ENCODE measurements around the gene MFAP4. TPM values are rescaled to one million over a fixed set of nuclear protein-coding genes. Genes with fewer than 3 reads are reported as not detected.

Gene MFAP4
- total RNA-seq, 1 donor, result 89.6 TPM

DNA sequence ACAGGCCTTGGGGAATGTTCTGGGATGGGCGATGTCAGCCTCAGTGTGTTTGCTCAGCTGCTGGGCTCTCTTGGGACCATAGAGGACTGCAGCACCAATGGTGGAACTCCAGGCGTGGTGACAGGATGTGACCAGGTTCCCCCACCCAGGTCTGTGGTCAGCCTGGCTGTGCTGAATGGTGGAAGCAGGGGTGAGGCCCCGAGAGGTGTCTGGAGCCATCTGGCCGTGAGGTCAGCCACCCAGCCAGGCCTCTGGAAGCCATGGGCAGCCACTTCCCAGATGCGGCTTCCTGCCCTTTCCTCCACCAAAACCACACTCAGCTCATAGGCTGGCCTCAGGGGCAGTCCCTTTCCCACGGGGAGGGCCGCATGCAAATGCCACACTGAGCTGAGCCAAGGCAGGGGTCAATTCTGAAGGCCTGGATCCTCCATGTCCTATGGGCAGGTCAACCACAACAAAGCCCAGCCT lies 16.5 kb downstream of the MFAP4 start:
- no peak for DNase-seq (ENCODE audit: low read depth)
- no peak overlapping the region for H3K4me3 ChIP-seq (ENCODE audit: low read depth, low read length)
- no peak for TF ChIP-seq CTCF (IDR thresholded peaks at IDR 0.05; ENCODE audit: insufficient read depth, low read length)

GRCh38 chr17:19369846-19370492 lies 17.0 kb downstream of the MFAP4 start:
- TF ChIP-seq CTCF (IDR thresholded peaks at IDR 0.05; ENCODE audit: insufficient read depth, low read length), result no peak
- no peak overlapping the region for H3K4me3 ChIP-seq (ENCODE audit: low read depth, low read length)
- DNase-seq (ENCODE audit: low read depth), result no peak

- no peak for DNase-seq (ENCODE audit: low read depth)
- H3K4me3 ChIP-seq (ENCODE audit: low read depth, low read length), result no peak overlapping the region
- no peak for TF ChIP-seq CTCF (IDR thresholded peaks at IDR 0.05; ENCODE audit: insufficient read depth, low read length)
Observed at GRCh38 chr17:19369107-19369778, 17.7 kb downstream of the MFAP4 start.

- DNase-seq (ENCODE audit: low read depth), result no peak
- TF ChIP-seq CTCF (IDR thresholded peaks at IDR 0.05; ENCODE audit: insufficient read depth, low read length), result no peak
Observed at GRCh38 chr17:19368229-19368628, 18.8 kb downstream of the MFAP4 start.

GRCh38 chr17:19366637-19366972 lies 20.4 kb downstream of the MFAP4 start:
- no peak overlapping the region for H3K4me3 ChIP-seq (ENCODE audit: low read depth, low read length)
- DNase-seq (ENCODE audit: low read depth), result no peak
- no peak for TF ChIP-seq CTCF (IDR thresholded peaks at IDR 0.05; ENCODE audit: insufficient read depth, low read length)

More at GRCh38 chr17:19368229-19368628, 18.8 kb downstream of the MFAP4 start:
- H3K4me3 ChIP-seq (ENCODE audit: low read depth, low read length), result no peak overlapping the region

DNA sequence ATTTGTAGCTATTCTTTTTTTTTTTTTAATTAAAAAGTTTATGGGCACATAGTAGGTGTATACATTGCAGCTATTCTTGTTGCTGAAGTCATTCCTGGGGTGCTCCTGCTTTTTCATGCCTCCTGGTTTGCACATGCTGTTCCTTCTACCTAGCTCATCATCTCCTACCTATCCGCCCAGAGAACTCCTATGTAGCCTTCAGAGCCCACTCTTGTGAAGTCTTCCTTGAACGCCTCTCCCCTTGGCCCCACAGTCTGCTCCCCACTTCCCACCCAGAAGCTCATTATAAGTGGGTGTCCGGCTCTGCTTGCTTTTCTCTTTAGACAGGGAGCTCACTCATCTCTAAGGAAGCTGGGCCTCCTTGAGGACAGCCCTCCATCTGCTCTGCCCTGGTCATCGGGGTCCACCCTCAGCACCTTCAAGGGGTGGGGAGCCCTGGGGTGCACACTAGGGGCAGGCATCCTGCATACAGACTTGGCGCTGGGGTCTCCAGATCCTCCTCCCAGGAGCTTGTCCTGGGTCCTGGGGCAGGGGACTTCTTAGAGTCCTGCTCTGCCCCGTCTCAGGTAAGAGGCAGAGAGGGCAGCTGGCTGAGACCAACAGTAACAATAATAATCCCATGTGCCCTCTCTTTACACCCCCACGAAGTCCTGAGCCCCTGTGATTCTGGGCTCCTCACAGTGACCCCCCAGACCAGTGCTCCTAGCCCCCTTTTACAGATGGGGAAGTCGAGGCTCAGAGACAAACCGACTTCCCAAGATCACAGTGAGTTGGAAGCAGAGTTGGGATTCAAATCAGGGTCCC lies 21.0 kb downstream of the MFAP4 start:
- no peak for TF ChIP-seq CTCF (IDR thresholded peaks at IDR 0.05; ENCODE audit: insufficient read depth, low read length)
- no peak overlapping the region for H3K4me3 ChIP-seq (ENCODE audit: low read depth, low read length)
- DNase-seq (ENCODE audit: low read depth), result no peak

All from fibroblast of the aortic adventitia (primary cell).